ENCODE measurements around the gene PEX14. TPM values are rescaled to one million over a fixed set of nuclear protein-coding genes. Genes with fewer than 3 reads are reported as not detected.

PEX14 gene
- total RNA-seq, 2 experiments from 2014 or later: 17.7 to 19.1 TPM

- DNase-seq (no peak), ATAC-seq (no peak)
- H3K4me1 Mint-ChIP-seq (ENCODE audit: low read depth): no peaks in the 10 kb centered on the region
- no peak overlapping the region for H3K27ac Mint-ChIP-seq
- H3K27me3 Mint-ChIP-seq (ENCODE audit: low read depth): no peaks in the 10 kb centered on the region
- H3K9me3 Mint-ChIP-seq (ENCODE audit: insufficient read depth): no peaks in the 10 kb centered on the region
- H3K36me3 Mint-ChIP-seq (ENCODE audit: low read depth): no peaks in the 10 kb centered on the region
- CTCF ChIA-PET: no interaction called here
- no peak overlapping the region for H3K4me3 Mint-ChIP-seq
- POLR2A ChIA-PET: no interaction called here
Observed at GRCh38 chr1:10651793-10652192, 177.0 kb downstream of the PEX14 start.

DNA sequence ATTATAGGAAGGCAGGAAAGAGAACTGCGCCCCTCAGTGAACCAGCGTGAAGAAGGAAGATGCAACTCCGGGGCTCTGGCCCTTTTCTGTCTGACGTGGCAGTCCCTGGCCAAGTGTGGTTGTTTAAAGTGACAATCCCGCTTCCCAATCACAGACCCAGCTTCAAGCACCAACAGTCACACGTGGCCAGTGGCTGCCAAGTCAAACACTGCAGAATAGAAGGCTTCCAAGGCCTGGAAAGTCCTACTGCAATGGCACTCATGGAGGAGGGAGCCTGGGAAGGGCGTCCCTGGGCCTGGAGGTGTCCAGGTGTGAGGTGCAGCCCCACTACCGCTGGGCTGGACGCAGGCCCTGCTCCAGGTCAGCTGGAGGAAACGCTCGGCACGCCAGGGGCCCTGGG, 177.9 kb downstream of the PEX14 start:
- no peaks in the 10 kb centered on the region for H3K4me1 Mint-ChIP-seq (ENCODE audit: low read depth)
- no peak for DNase-seq
- no peaks in the 10 kb centered on the region for H3K36me3 Mint-ChIP-seq (ENCODE audit: low read depth)
- ChIA-PET POLR2A (no interaction called here), CTCF (no interaction called here)
- H3K4me3 Mint-ChIP-seq: no peak overlapping the region
- no peaks in the 10 kb centered on the region for H3K27me3 Mint-ChIP-seq (ENCODE audit: low read depth)
- no peak for ATAC-seq
- H3K27ac Mint-ChIP-seq: no peak overlapping the region
- H3K9me3 Mint-ChIP-seq (ENCODE audit: insufficient read depth): no peaks in the 10 kb centered on the region

DNA sequence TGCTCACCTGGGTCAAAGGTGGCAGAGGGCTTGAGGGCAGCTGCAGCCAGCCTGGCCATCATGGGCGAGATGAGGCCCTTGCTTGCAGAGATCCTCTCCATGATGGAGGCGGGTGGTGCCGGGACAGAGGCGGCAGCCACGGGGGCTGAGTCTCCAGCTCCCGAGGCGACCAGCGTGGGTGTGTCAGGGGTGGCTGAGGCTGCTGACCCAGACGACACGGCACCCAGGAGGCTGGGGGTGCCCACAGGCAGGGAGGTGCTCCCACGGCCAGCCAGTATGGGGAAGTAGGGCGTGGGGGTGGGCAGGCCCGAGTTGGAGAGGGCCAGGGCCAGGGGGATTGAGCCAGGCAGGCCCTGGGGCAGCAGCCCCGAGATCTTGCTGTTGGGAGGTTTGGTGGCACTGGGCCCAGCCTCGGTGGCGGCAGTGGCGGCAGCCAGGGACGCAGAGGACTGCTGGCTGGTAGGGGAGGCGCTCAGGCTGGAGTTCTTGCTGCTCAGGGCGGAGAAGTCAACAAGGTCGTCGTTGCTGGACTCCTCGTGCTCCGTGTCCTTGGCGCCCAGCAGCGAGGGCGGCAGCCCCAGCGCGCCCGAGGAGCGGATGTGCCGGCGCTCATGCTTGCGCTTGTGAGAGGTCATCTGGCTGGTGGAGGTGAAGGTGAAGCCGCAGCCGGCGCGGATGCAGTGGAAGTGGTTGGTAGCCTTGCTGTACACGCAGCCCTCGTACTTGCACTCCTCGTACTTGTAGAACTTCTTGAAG, 178.8 kb downstream of the PEX14 start:
- no peak for DNase-seq
- POLR2A ChIA-PET: no interaction called here
- CTCF ChIA-PET: no interaction called here
- H3K27me3 Mint-ChIP-seq (ENCODE audit: low read depth): no peaks in the 10 kb centered on the region
- no peak for ATAC-seq
- H3K27ac Mint-ChIP-seq: no peak overlapping the region
- H3K36me3 Mint-ChIP-seq (ENCODE audit: low read depth): no peaks in the 10 kb centered on the region
- H3K4me3 Mint-ChIP-seq: no peak overlapping the region
- H3K9me3 Mint-ChIP-seq (ENCODE audit: insufficient read depth): no peaks in the 10 kb centered on the region
- no peaks in the 10 kb centered on the region for H3K4me1 Mint-ChIP-seq (ENCODE audit: low read depth)

DNA sequence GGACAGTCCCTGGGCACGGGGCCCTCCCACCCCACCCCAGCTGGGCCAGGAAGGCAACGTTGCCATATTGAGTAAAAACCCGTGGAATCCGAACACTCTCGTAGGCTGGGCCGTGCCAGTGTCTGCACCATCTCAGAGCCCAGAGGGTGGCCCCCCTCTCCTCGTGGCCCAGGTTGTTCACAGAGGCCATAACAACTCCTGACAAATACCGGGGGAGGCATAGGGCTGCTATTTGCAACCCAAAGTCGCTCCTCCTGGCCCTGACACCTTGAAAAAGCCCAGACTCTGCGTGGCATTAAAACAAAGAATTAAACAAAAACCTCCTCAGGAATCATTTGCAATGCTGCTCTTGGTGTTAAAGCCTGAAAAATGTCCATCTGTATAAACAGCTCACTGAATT, 180.3 kb downstream of the PEX14 start:
- Mint-ChIP-seq H3K36me3 (ENCODE audit: low read depth) (no peaks in the 10 kb centered on the region), H3K4me1 (ENCODE audit: low read depth) (no peaks in the 10 kb centered on the region), H3K4me3 (no peak overlapping the region), H3K27ac (no peak overlapping the region), H3K27me3 (ENCODE audit: low read depth) (no peaks in the 10 kb centered on the region), H3K9me3 (ENCODE audit: insufficient read depth) (no peaks in the 10 kb centered on the region)
- CTCF ChIA-PET: no interaction called here
- POLR2A ChIA-PET: no interaction called here
- no peak for DNase-seq
- ATAC-seq: no peak

GRCh38 chr1:10656431-10656830, 181.7 kb downstream of the PEX14 start:
- H3K9me3 Mint-ChIP-seq (ENCODE audit: insufficient read depth): no peaks in the 10 kb centered on the region
- no peaks in the 10 kb centered on the region for H3K4me1 Mint-ChIP-seq (ENCODE audit: low read depth)
- DNase-seq: no peak
- H3K36me3 Mint-ChIP-seq (ENCODE audit: low read depth): no peaks in the 10 kb centered on the region
- ChIA-PET POLR2A (no interaction called here), CTCF (no interaction called here)
- no peak for ATAC-seq
- H3K4me3 Mint-ChIP-seq: no peak overlapping the region
- H3K27ac Mint-ChIP-seq: no peak overlapping the region
- no peaks in the 10 kb centered on the region for H3K27me3 Mint-ChIP-seq (ENCODE audit: low read depth)

DNA sequence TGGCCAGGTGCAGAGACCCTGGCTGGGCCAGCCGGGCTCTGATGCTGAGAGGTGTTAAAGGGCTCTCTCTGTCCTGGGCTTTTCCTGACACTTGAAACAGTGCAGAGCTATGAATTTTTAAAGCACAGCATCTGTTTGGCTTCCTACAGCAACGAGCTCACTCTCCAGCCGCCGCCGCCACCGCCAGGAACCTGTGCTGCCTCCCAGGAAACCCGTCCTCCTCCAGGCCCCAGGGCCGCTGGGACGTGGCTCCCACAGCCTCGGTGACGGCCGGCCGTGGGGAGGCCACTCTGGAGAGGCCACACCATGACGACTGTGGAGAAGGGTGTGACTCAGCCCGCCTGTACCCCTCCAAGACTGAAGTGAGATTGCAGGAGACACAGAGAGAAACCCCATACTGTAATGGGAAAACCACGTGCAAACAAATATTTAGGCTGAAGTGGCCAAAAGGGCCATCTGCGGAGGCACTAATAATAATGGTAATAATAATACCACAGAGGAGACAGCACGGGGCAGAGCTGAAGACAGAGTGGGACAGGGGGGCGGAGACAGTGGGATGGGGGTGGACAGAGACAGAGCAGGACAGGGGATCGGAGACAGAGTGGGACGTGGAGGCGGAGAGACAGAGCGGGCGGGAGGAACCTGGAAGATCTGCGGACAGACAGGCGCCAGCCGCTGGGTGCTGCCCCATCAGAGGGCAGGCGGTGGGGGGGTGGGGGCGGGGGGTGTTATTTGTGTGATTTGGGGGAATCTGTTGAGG, 182.5 kb downstream of the PEX14 start:
- H3K9me3 Mint-ChIP-seq (ENCODE audit: insufficient read depth): no peaks in the 10 kb centered on the region

GRCh38 chr1:10658396-10659066, 183.8 kb downstream of the PEX14 start:
- H3K27ac Mint-ChIP-seq: no peak overlapping the region
- H3K9me3 Mint-ChIP-seq (ENCODE audit: insufficient read depth): no peaks in the 10 kb centered on the region
- no peak overlapping the region for H3K4me3 Mint-ChIP-seq
- ATAC-seq (no peak), DNase-seq (no peak)
- POLR2A ChIA-PET: interaction anchor here (0.6 kb wide), 1 partner anchor 681 kb away, joined by 3 read pairs; no protein-coding TSS in a partner anchor
- H3K36me3 Mint-ChIP-seq (ENCODE audit: low read depth): no peaks in the 10 kb centered on the region
- H3K27me3 Mint-ChIP-seq (ENCODE audit: low read depth): no peaks in the 10 kb centered on the region
- no peaks in the 10 kb centered on the region for H3K4me1 Mint-ChIP-seq (ENCODE audit: low read depth)
- CTCF ChIA-PET: no interaction called here

More for the DNA sequence above, 182.5 kb downstream of the PEX14 start:
- ATAC-seq (no peak), DNase-seq (no peak)
- Mint-ChIP-seq H3K36me3 (ENCODE audit: low read depth) (no peaks in the 10 kb centered on the region), H3K27me3 (ENCODE audit: low read depth) (no peaks in the 10 kb centered on the region), H3K4me3 (no peak overlapping the region), H3K27ac (no peak overlapping the region), H3K4me1 (ENCODE audit: low read depth) (no peaks in the 10 kb centered on the region)
- ChIA-PET POLR2A (no interaction called here), CTCF (no interaction called here)

DNA sequence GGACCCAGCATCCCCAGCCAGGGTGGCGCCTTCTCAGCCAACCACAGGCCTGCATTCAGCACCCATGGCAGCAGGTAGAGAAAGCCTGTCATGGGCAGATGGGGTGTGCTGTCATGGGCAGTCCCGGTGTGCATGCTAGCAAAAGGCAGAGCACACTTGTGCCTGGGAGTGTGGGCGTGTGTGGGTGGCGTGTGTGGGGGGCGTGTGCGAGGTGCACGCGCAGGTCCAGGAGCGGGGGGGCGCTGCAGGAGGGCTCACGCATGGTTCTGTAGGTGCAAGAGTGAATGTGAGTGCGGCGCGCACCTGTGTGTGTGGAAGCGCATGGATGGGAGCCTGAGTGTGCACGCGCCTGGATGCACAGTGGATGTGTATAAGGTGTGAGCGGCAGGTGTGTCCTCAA, 184.5 kb downstream of the PEX14 start:
- DNase-seq: no peak
- POLR2A ChIA-PET: interaction anchor here (0.6 kb wide), 1 partner anchor 682 kb away, joined by 3 read pairs; no protein-coding TSS in a partner anchor
- ATAC-seq: no peak

GRCh38 chr1:10659646-10660540, 185.1 kb downstream of the PEX14 start:
- ChIA-PET POLR2A (interaction anchor here (0.5 kb wide), 1 partner anchor 1664 kb away, joined by 4 read pairs; no protein-coding TSS in a partner anchor), CTCF (no interaction called here)
- H3K4me1 Mint-ChIP-seq (ENCODE audit: low read depth): no peaks in the 10 kb centered on the region
- H3K9me3 Mint-ChIP-seq (ENCODE audit: insufficient read depth): no peaks in the 10 kb centered on the region
- H3K4me3 Mint-ChIP-seq: no peak overlapping the region
- H3K36me3 Mint-ChIP-seq (ENCODE audit: low read depth): no peaks in the 10 kb centered on the region
- no peak for DNase-seq
- no peaks in the 10 kb centered on the region for H3K27me3 Mint-ChIP-seq (ENCODE audit: low read depth)
- no peak for ATAC-seq
- H3K27ac Mint-ChIP-seq: no peak overlapping the region

More for the DNA sequence above, 184.5 kb downstream of the PEX14 start:
- no peak overlapping the region for H3K4me3 Mint-ChIP-seq
- no peaks in the 10 kb centered on the region for H3K36me3 Mint-ChIP-seq (ENCODE audit: low read depth)
- no peaks in the 10 kb centered on the region for H3K4me1 Mint-ChIP-seq (ENCODE audit: low read depth)
- H3K9me3 Mint-ChIP-seq (ENCODE audit: insufficient read depth): no peaks in the 10 kb centered on the region
- H3K27ac Mint-ChIP-seq: no peak overlapping the region
- CTCF ChIA-PET: no interaction called here
- H3K27me3 Mint-ChIP-seq (ENCODE audit: low read depth): no peaks in the 10 kb centered on the region

- Mint-ChIP-seq H3K9me3 (ENCODE audit: insufficient read depth) (no peaks in the 10 kb centered on the region), H3K27me3 (ENCODE audit: low read depth) (no peaks in the 10 kb centered on the region), H3K36me3 (ENCODE audit: low read depth) (no peaks in the 10 kb centered on the region), H3K4me1 (ENCODE audit: low read depth) (no peaks in the 10 kb centered on the region), H3K27ac (no peak overlapping the region), H3K4me3 (no peak overlapping the region)
- DNase-seq: no peak
- no peak for ATAC-seq
- ChIA-PET POLR2A (no interaction called here), CTCF (no interaction called here)
Observed at GRCh38 chr1:10661453-10661852, 186.7 kb downstream of the PEX14 start.

GRCh38 chr1:10662090-10662688, 187.4 kb downstream of the PEX14 start:
- H3K27me3 Mint-ChIP-seq (ENCODE audit: low read depth): no peaks in the 10 kb centered on the region
- no peak overlapping the region for H3K4me3 Mint-ChIP-seq
- ChIA-PET CTCF (no interaction called here), POLR2A (no interaction called here)
- ATAC-seq (no peak), DNase-seq (no peak)
- no peaks in the 10 kb centered on the region for H3K9me3 Mint-ChIP-seq (ENCODE audit: insufficient read depth)
- H3K27ac Mint-ChIP-seq: no peak overlapping the region
- no peaks in the 10 kb centered on the region for H3K36me3 Mint-ChIP-seq (ENCODE audit: low read depth)
- H3K4me1 Mint-ChIP-seq (ENCODE audit: low read depth): no peaks in the 10 kb centered on the region

Measured in activated CD8-positive, alpha-beta T cell treated with anti-CD3 and anti-CD28 coated beads, Interleukin-2, amount 10 ng/mL, durations not matched to agents 7 days and 5 days (primary cell).